HCT116 (cell line): ENCODE data around the gene CLEC16A. TPM values are rescaled to one million over a fixed set of nuclear protein-coding genes. Genes with fewer than 3 reads are reported as not detected.

ENCODE experiments used
- ATAC-seq: fragments of 200-7000 bp; cut with Tn5 transposase; 2 replicates; pipeline ENCODE4 v1.9.1; 2020; ENCODE audit warnings: mild to moderate bottlenecking, moderate library complexity
- BruUV-seq: library from RNA; stranded (reverse); fragments of 400-500 nt; replicated peaks from 2 replicates; lab custom pipeline; 2021; lab: Mats Ljungman, UMichigan
- CTCF ChIA-PET: fragments of 300-600 bp; sonication (Branson Sonifier 250); formaldehyde crosslinking; loops from one replicate; lab custom pipeline; 2021; ENCODE audit warnings: antibody characterized with exemption; lab: Charles Lee
- POLR2A ChIA-PET: fragments of 300-600, 350-600 bp; sonication (Branson Sonifier 250); formaldehyde crosslinking; loops from one replicate; lab custom pipeline; 2021; ENCODE audit warnings: antibody characterized with exemption; lab: Charles Lee
- RAD21 ChIA-PET, 2 experiments: fragments of 300-600 bp; sonication (Branson Sonifier 250); formaldehyde crosslinking; loops; one replicate each; lab custom pipeline; 2023; ENCODE audit warnings: low total read pairs in 2 of 2; ENCODE audit not compliant: uncharacterized antibody in 2 of 2, unreplicated experiment in 2 of 2, low non-redundant PET in 1 of 2; lab: Charles Lee
- DNase-seq: peaks from one replicate; pipeline ENCODE4 v3.0.0-alpha.2; 2010; ENCODE audit warnings: low read depth, low spot score
- H2AFZ ChIP-seq: fragments of 200-600 bp; shearing (Covaris generic), sonication (generic); 2 replicates; pipeline ENCODE4 v1.6.1; 2017; ENCODE audit warnings: low read depth, mixed run types, mixed read lengths, antibody characterized with exemption, low read length; ENCODE audit not compliant: poor library complexity, severe bottlenecking
- H3K27ac ChIP-seq: 2 replicates; pipeline ENCODE4 v1.5.1; 2012; ENCODE audit warnings: low read depth, low read length
- H3K27me3 ChIP-seq: fragments of 200-600 bp; sonication (generic); 2 replicates; pipeline ENCODE4 v1.6.1; 2016; ENCODE audit warnings: mixed run types, low read length, mixed read lengths; ENCODE audit not compliant: insufficient read depth
- H3K36me3 ChIP-seq, 2 experiments: fragments of 200-500 bp in 1 of 2; fragments of 200-600 bp in 1 of 2; sonication (Bioruptor generic) in 1 of 2; sonication (generic) in 1 of 2; 2 replicates each; pipeline versions ENCODE4 v1.5.1 to v1.6.1; 2014 to 2016; ENCODE audit warnings: low read length in 2 of 2, inconsistent platforms in 1 of 2, mixed read lengths in 1 of 2, mixed run types in 1 of 2; ENCODE audit not compliant: insufficient read depth in 2 of 2, control insufficient read depth in 1 of 2
- H3K4me1 ChIP-seq, 2 experiments: fragments of 200-600 bp in 1 of 2; sonication (generic) in 1 of 2; 2 replicates each; pipeline versions ENCODE4 v1.5.1 to v1.6.1; 2012 to 2017; ENCODE audit warnings: low read length in 2 of 2, inconsistent platforms in 1 of 2, mild to moderate bottlenecking in 1 of 2, mixed read lengths in 1 of 2, mixed run types in 1 of 2, moderate library complexity in 1 of 2; ENCODE audit not compliant: insufficient read depth in 2 of 2, control insufficient read depth in 1 of 2
- H3K4me2 ChIP-seq: fragments of 200-600 bp; sonication (generic); 2 replicates; pipeline ENCODE4 v1.6.1; 2017; ENCODE audit warnings: mixed run types, low read length, mixed read lengths
- H3K4me3 ChIP-seq, 2 experiments: fragments of 200-600 bp in 1 of 2; sonication (generic) in 1 of 2; replicated peaks in 1 of 2; 2 replicates each; pipeline ENCODE4 v1.5.1; 2011 to 2016; ENCODE audit warnings: low read length in 2 of 2, control low read depth in 1 of 2, low read depth in 1 of 2, mild to moderate bottlenecking in 1 of 2, mixed read lengths in 1 of 2, mixed run types in 1 of 2
- H3K79me2 ChIP-seq: fragments of 200-600 bp; sonication (generic); 2 replicates; pipeline ENCODE4 v1.6.1; 2017; ENCODE audit warnings: mild to moderate bottlenecking, mixed run types, low read length, moderate library complexity, mixed read lengths; ENCODE audit not compliant: insufficient read depth
- H3K9ac ChIP-seq: fragments of 200-600 bp; sonication (generic); 2 replicates; pipeline ENCODE4 v1.6.1; 2016; ENCODE audit warnings: low read length, mixed read lengths
- H3K9me2 ChIP-seq: fragments of 200-600 bp; sonication (generic), shearing (Covaris generic); 2 replicates; pipeline ENCODE4 v1.6.1; 2017; ENCODE audit warnings: mixed run types, mild to moderate bottlenecking, moderate library complexity; ENCODE audit not compliant: insufficient read depth
- H3K9me3 ChIP-seq, 2 experiments: fragments of 200-500 bp in 1 of 2; fragments of 200-600 bp in 1 of 2; sonication (Bioruptor generic) in 1 of 2; sonication (generic) in 1 of 2; 2 replicates each; pipeline ENCODE4 v1.6.1; 2014 to 2017; ENCODE audit warnings: low read length in 2 of 2, mixed read lengths in 2 of 2, inconsistent platforms in 1 of 2, low read depth in 1 of 2, mild to moderate bottlenecking in 1 of 2, mixed run types in 1 of 2, moderate library complexity in 1 of 2; ENCODE audit not compliant: control insufficient read depth in 1 of 2, insufficient read depth in 1 of 2
- H4K20me1 ChIP-seq: fragments of 200-600 bp; sonication (generic), shearing (Covaris generic); 2 replicates; pipeline ENCODE4 v1.6.1; 2017; ENCODE audit warnings: mixed run types, mild to moderate bottlenecking, moderate library complexity; ENCODE audit not compliant: insufficient read depth
- CBX3 ChIP-seq: IDR thresholded peaks from 2 replicates; pipeline ENCODE4 v1.6.1; 2012; ENCODE audit warnings: low read depth
- EGR1 ChIP-seq: IDR thresholded peaks from 2 replicates; pipeline ENCODE4 v1.6.1; 2012; ENCODE audit warnings: low read depth
- ELF1 ChIP-seq: IDR thresholded peaks from 2 replicates; pipeline ENCODE4 v1.6.1; 2012; ENCODE audit warnings: low read depth, borderline replicate concordance
- FOSL1 ChIP-seq: IDR thresholded peaks from 2 replicates; pipeline ENCODE4 v1.6.1; 2012; ENCODE audit warnings: low read depth
- RAD21 ChIP-seq: IDR thresholded peaks from 2 replicates; pipeline ENCODE4 v1.6.1; 2012; ENCODE audit warnings: low read depth, mild to moderate bottlenecking
- SIN3A ChIP-seq: IDR thresholded peaks from 2 replicates; pipeline ENCODE4 v1.6.1; 2012; ENCODE audit warnings: low read depth
- SP1 ChIP-seq: IDR thresholded peaks from 2 replicates; pipeline ENCODE4 v1.6.1; 2012; ENCODE audit warnings: low read depth
- YY1 ChIP-seq: IDR thresholded peaks from 2 replicates; pipeline ENCODE4 v1.6.1; 2011; ENCODE audit warnings: low read length, low read depth, moderate library complexity, mild to moderate bottlenecking; ENCODE audit not compliant: insufficient replicate concordance; ENCODE audit errors: extremely low read depth
- ZNF274 ChIP-seq: fragments of 200-500 bp; sonication (Bioruptor generic); IDR thresholded peaks from 2 replicates; pipeline ENCODE4 v1.6.1; 2014; ENCODE audit warnings: mild to moderate bottlenecking, low read depth, low read length, inconsistent platforms
- intact Hi-C: fragments of 100-400 bp; cut with micrococcal nuclease; formaldehyde crosslinking; loops from 2 replicates; pipeline ENCODE4 v1.10.0; 2022
- total RNA-seq: library from RNA; stranded (reverse); gene quantifications from one replicate; pipeline ENCODE4 v1.2.1, GENCODE V29; 2021; ENCODE audit not compliant: unreplicated experiment
- TF ChIP-seq, protein P1 (sequence below), 3 experiments: fragments of 200-600 bp in 1 of 3; sonication (generic) in 1 of 3; IDR thresholded peaks in 2 of 3; conservative IDR thresholded peaks in 1 of 3; 2 replicates each; pipeline ENCODE4 v1.5.1; 2012 to 2017; ENCODE audit warnings: low read depth in 2 of 3, low read length in 2 of 3, antibody characterized with exemption in 1 of 3, borderline replicate concordance in 1 of 3, control low read depth in 1 of 3, mild to moderate bottlenecking in 1 of 3, mixed read lengths in 1 of 3, mixed run types in 1 of 3, moderate library complexity in 1 of 3; ENCODE audit not compliant: insufficient read depth in 1 of 3

CLEC16A gene
- total RNA-seq, 1 experiment from 2014 or later, result 18.0 TPM

DNA sequence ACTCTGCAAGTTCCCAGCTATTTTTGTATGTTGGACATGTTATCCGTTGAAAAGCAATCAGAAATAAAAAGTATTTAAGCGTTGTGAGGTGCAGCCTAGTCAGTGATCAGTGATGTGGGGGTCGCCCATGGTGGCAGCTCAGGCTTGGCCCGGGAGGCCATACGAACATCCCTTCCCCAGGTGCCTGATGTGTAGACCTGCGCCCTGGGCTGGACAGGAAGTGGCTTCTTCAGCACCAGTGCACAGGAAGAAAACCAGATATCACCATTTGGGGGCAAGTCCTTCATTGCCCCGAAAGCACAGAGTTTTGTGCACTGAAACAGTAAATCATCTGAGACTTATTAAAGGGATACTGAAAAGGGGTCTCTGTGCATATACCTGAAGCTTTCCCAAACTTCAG, 212.8 kb downstream of the CLEC16A start:
- no peaks in the 10 kb centered on the region for H3K27me3 ChIP-seq
- H3K4me2 ChIP-seq, result no peak overlapping the region
- no peaks in the 10 kb centered on the region for H3K9me2 ChIP-seq
- RAD21 ChIA-PET, result no interaction called here
- H3K9ac ChIP-seq, result no peak overlapping the region
- TF ChIP-seq, protein P1, sequence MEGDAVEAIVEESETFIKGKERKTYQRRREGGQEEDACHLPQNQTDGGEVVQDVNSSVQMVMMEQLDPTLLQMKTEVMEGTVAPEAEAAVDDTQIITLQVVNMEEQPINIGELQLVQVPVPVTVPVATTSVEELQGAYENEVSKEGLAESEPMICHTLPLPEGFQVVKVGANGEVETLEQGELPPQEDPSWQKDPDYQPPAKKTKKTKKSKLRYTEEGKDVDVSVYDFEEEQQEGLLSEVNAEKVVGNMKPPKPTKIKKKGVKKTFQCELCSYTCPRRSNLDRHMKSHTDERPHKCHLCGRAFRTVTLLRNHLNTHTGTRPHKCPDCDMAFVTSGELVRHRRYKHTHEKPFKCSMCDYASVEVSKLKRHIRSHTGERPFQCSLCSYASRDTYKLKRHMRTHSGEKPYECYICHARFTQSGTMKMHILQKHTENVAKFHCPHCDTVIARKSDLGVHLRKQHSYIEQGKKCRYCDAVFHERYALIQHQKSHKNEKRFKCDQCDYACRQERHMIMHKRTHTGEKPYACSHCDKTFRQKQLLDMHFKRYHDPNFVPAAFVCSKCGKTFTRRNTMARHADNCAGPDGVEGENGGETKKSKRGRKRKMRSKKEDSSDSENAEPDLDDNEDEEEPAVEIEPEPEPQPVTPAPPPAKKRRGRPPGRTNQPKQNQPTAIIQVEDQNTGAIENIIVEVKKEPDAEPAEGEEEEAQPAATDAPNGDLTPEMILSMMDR (IDR thresholded peaks at IDR 0.05 in 2 of 3, conservative IDR thresholded peaks at IDR 0.05 in 1 of 3; ENCODE audit: borderline replicate concordance in 1 of 3, insufficient read depth in 1 of 3, low read depth in 2 of 3, low read length in 2 of 3), result no peak
- no peak for TF ChIP-seq CBX3
- no peak for TF ChIP-seq SP1
- no peak for TF ChIP-seq RAD21
- no peak for TF ChIP-seq ZNF274
- no peak for TF ChIP-seq SIN3A
- no peak for TF ChIP-seq EGR1
- no peak for TF ChIP-seq ELF1
- TF ChIP-seq YY1, result no peak
- no peak for TF ChIP-seq FOSL1
- DNase-seq (no peak), ATAC-seq (no peak)
- H2AFZ ChIP-seq, result no peak overlapping the region
- no peaks in the 10 kb centered on the region for H3K36me3 ChIP-seq
- BruUV-seq, result no TSS peak
- POLR2A ChIA-PET, result no interaction called here
- no peaks in the 10 kb centered on the region for H3K79me2 ChIP-seq
- H3K4me3 ChIP-seq, result no peak overlapping the region
- no peaks in the 10 kb centered on the region for H3K4me1 ChIP-seq
- CTCF ChIA-PET, result no interaction called here
- H4K20me1 ChIP-seq, result no peaks in the 10 kb centered on the region
- intact Hi-C loops, result no loop called here
- H3K9me3 ChIP-seq, result no peaks in the 10 kb centered on the region
- H3K27ac ChIP-seq, result no peak overlapping the region

- TF ChIP-seq EGR1 (no peak), SP1 (no peak)
- no peak overlapping the region for H3K9ac ChIP-seq
- POLR2A ChIA-PET, result no interaction called here
- CTCF ChIA-PET, result no interaction called here
- no peak overlapping the region for H2AFZ ChIP-seq
- no peak overlapping the region for H3K27ac ChIP-seq
- H3K4me1 ChIP-seq, result no peaks in the 10 kb centered on the region
- no peaks in the 10 kb centered on the region for H3K9me3 ChIP-seq
- DNase-seq (no peak), ATAC-seq (no peak)
- no peaks in the 10 kb centered on the region for H4K20me1 ChIP-seq
- no peaks in the 10 kb centered on the region for H3K9me2 ChIP-seq
- no peak overlapping the region for H3K4me3 ChIP-seq
- no peak overlapping the region for H3K4me2 ChIP-seq
- H3K27me3 ChIP-seq, result no peaks in the 10 kb centered on the region
- BruUV-seq, result no TSS peak
- intact Hi-C loops, result no loop called here
- no peaks in the 10 kb centered on the region for H3K79me2 ChIP-seq
- RAD21 ChIA-PET, result no interaction called here
- no peaks in the 10 kb centered on the region for H3K36me3 ChIP-seq
Observed at GRCh38 chr16:11158018-11158417, 213.7 kb downstream of the CLEC16A start.
